ENCODE data around the gene DGKI.
"Not testable (repeated sequence)": the region's sequence is repeated elsewhere in the genome, so short reads cannot be mapped to it uniquely, and the experiment has no call there.

DGKI gene

GRCh38 chr7:137835486-137836112 lies 11.2 kb downstream of the DGKI start:
- no peak for DNase-seq (ENCODE audit: low spot score)

- no peak for DNase-seq (ENCODE audit: low spot score)
Measured at GRCh38 chr7:137834552-137834951, 12.2 kb downstream of the DGKI start.

- DNase-seq (ENCODE audit: low spot score): not testable (repeated sequence)
Measured at GRCh38 chr7:137832990-137833389, 13.8 kb downstream of the DGKI start.

- DNase-seq (ENCODE audit: low spot score): no peak
Measured at GRCh38 chr7:137832382-137832781, 14.4 kb downstream of the DGKI start.

GRCh38 chr7:137831555-137831954 lies 15.2 kb downstream of the DGKI start:
- DNase-seq (ENCODE audit: low spot score): not testable (repeated sequence)

- DNase-seq (ENCODE audit: low spot score): no peak
Measured at GRCh38 chr7:137829337-137829992, 17.3 kb downstream of the DGKI start.

- no peak for DNase-seq (ENCODE audit: low spot score)
Measured at GRCh38 chr7:137828456-137828855, 18.3 kb downstream of the DGKI start.

GRCh38 chr7:137825489-137825888 lies 21.3 kb downstream of the DGKI start:
- DNase-seq (ENCODE audit: low spot score): no peak

GRCh38 chr7:137820677-137821420 lies 25.9 kb downstream of the DGKI start:
- no peak for DNase-seq (ENCODE audit: low spot score)

GRCh38 chr7:137820156-137820555 lies 26.6 kb downstream of the DGKI start:
- DNase-seq (ENCODE audit: low spot score): no peak

- DNase-seq (ENCODE audit: low spot score): no peak
Measured at GRCh38 chr7:137818036-137818435, 28.7 kb downstream of the DGKI start.

GRCh38 chr7:137816696-137817320 lies 30.0 kb downstream of the DGKI start:
- no peak for DNase-seq (ENCODE audit: low spot score)

- no peak for DNase-seq (ENCODE audit: low spot score)
Measured at GRCh38 chr7:137813541-137813940, 33.2 kb downstream of the DGKI start.

GRCh38 chr7:137810248-137810647 lies 36.5 kb downstream of the DGKI start:
- no peak for DNase-seq (ENCODE audit: low spot score)

GRCh38 chr7:137804836-137805235 lies 41.9 kb downstream of the DGKI start:
- DNase-seq (ENCODE audit: low spot score): no peak

- no peak for DNase-seq (ENCODE audit: low spot score)
Measured at GRCh38 chr7:137801491-137801890, 45.3 kb downstream of the DGKI start.

- DNase-seq (ENCODE audit: low spot score): no peak
Measured at GRCh38 chr7:137801003-137801402, 45.8 kb downstream of the DGKI start.

GRCh38 chr7:137798073-137798763 lies 48.6 kb downstream of the DGKI start:
- no peak for DNase-seq (ENCODE audit: low spot score)

GRCh38 chr7:137795211-137795610 lies 51.6 kb downstream of the DGKI start:
- no peak for DNase-seq (ENCODE audit: low spot score)

- DNase-seq (ENCODE audit: low spot score): no peak
Measured at GRCh38 chr7:137791930-137792329, 54.8 kb downstream of the DGKI start.

- DNase-seq (ENCODE audit: low spot score): no peak
Measured at GRCh38 chr7:137790828-137791227, 55.9 kb downstream of the DGKI start.

- no peak for DNase-seq (ENCODE audit: low spot score)
Measured at GRCh38 chr7:137789215-137789882, 57.4 kb downstream of the DGKI start.

Data from hepatic stellate cell (primary cell).